Fibroblast of lung (primary cell): ENCODE measurements around the gene FSIP1.

Experiments
- CTCF ChIP-seq, 2 donors: IDR thresholded peaks in 1 of 2; conservative IDR thresholded peaks in 1 of 2; 1 replicate in 1 of 2; 2 replicates in 1 of 2; pipeline ENCODE4 v1.5.1; 2011 to 2012; ENCODE audit warnings: low read length in 2 of 2, control low read depth in 1 of 2, inconsistent platforms in 1 of 2, low read depth in 1 of 2, mild to moderate bottlenecking in 1 of 2
- EZH2 ChIP-seq: IDR thresholded peaks from 2 replicates; pipeline ENCODE4 v1.5.1; 2012; ENCODE audit warnings: low read length, control low read depth, mild to moderate bottlenecking; ENCODE audit errors: missing control alignments

GRCh38 chr15:39624806-39625205, 157.8 kb downstream of the FSIP1 start:
- no peak for TF ChIP-seq EZH2
- peak in 1 of 2 donors; percentile 23 for TF ChIP-seq CTCF (conservative IDR thresholded peaks at IDR 0.05 in 1 of 2, IDR thresholded peaks at IDR 0.05 in 1 of 2; ENCODE audit: low read depth in 1 of 2, low read length in 2 of 2)
